Pancreas (tissue), 10 donors: ENCODE results near the gene CLASP1. TPM values are rescaled to one million over a fixed set of nuclear protein-coding genes. Genes with fewer than 3 reads are reported as not detected.
"Not testable (repeated sequence)": the region's sequence is repeated elsewhere in the genome, so short reads cannot be mapped to it uniquely, and the experiment has no call there.

Experiments used
- ATAC-seq, 4 donors: fragments of 200-7000 bp; cut with Tn5 transposase; one replicate each; pipeline versions ENCODE4 v1.8.0 to v1.9.1; 2020; ENCODE audit warnings: mild to moderate bottlenecking in 4 of 4, moderate library complexity in 4 of 4
- DNase-seq, 6 donors: peaks; one replicate each; pipeline ENCODE4 v3.0.0-alpha.2; 2020
- FAIRE-seq: peaks from 2 replicates; lab custom pipeline; 2012; peaks lifted over from hg19 to GRCh38; lab: Jason Lieb, UNC
- H3K27ac ChIP-seq, 4 donors: fragments of 200-600 bp; sonication (generic); 1 replicate in 3 of 4; 2 replicates in 1 of 4; pipeline versions ENCODE4 v1.5.0 to v1.8.0; 2020
- H3K27me3 ChIP-seq, 4 donors: fragments of 200-600 bp; one replicate each; pipeline ENCODE4 v1.8.0; 2021
- H3K36me3 ChIP-seq, 3 donors: fragments of 200-600 bp; sonication (generic) in 1 of 3; one replicate each; pipeline versions ENCODE4 v1.5.0 to v1.8.0; 2020 to 2021
- H3K4me1 ChIP-seq, 3 donors: fragments of 200-600 bp; one replicate each; pipeline ENCODE4 v1.8.0; 2021
- H3K4me3 ChIP-seq, 4 donors: fragments of 200-600 bp; sonication (generic) in 2 of 4; one replicate each; pipeline versions ENCODE4 v1.5.0 to v1.8.0; 2020 to 2021
- H3K9me3 ChIP-seq, 4 donors: fragments of 200-600 bp; one replicate each; pipeline ENCODE4 v1.8.0; 2021
- WGBS, 2 donors: extraction: QIAGEN DNeasy Blood & Tissue Kit; methylation state at CpG; one replicate each; pipeline ENCODE4 v1.1.7; 2013; 5-methylcytosine and 5-hydroxymethylcytosine counted together
- intact Hi-C, 3 donors: fragments of 100-400 bp; cut with DNase I; formaldehyde crosslinking; loops; one replicate each; pipeline versions ENCODE4 v1.11.1 to v1.14.2; 2022
- polyA plus RNA-seq, 2 donors: library from polyadenylated mRNA; stranded (reverse); fragments of 200-250 nt; gene quantifications; one replicate each; pipeline ENCODE4 v1.2.3, GENCODE V29; 2013
- total RNA-seq, 6 donors: library from RNA; stranded (reverse); fragmentation: NEBNext Ultra II Directional in 4 of 6; extraction: Animal tissue kit (Norgen Biotek cat#: 25700) in 4 of 6; gene quantifications; one replicate each; pipeline versions ENCODE4 v1.2.1 to v1.2.4, GENCODE V29; 2021 to 2023
- TF ChIP-seq, protein P1 (sequence below), 4 donors: fragments of 200-600 bp; sonication (generic) in 3 of 4; IDR thresholded peaks; one replicate each; pipeline versions ENCODE4 v1.5.0 to v1.8.0; 2021; ENCODE audit warnings: antibody characterized with exemption in 4 of 4
- donor health status: healthy with polysubstance abuse.
- donor health status: DM: no; HTN: no; CAD: no; lungs with moderate emphysema.
- donor health status: DM: no; HTN: no; CAD: no.
- donor health status: control.
- donor health status: control.
- donor health status: Bipolar disorder and iron deficiency.
- donor health status: DM: yes; HTN: yes; CAD: no.
- donor health status: DM: no; HTN: no; CAD: no.
- donor health status: DM: no; HTN: no; CAD: no.
- donor health status: DM: yes; HTN: yes; CAD: no.

Gene CLASP1
- total and polyA plus RNA-seq, 8 donors, result 8.9 to 34.5 (median 21.3) TPM

DNA sequence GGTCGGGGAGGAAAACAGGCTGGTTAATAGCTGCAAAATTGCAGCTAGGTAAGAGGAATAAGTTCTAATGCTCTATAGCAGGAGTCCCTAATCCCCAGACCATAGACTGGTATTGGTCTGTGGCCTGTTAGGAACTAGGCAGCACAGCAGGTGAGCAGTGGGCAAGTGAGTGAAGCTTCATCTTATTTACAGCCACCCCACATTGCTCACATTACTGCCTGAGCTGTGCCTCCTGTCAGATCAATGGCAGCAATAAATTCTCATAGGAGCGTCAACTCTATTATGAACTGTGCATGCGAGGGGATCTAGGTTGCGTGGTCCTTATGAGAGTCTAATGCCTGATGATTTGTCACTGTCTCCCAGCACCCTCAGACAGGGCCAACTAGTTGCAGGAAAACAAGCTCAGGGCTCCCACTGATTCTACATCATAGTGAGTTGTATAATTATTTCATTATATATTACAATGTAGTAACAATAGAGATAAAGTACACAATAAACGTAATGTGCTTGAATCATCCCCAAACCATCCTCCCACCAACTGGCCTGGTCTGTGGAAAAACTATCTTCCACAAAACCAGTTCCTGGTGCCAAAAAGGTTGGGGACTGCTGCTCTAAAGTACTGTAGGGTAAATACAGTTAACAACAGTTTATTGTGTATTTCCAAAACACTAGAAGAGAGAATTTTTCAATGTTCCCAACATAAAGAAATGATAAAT, 272.6 kb downstream of the CLASP1 start:
- 93 to 95% methylated on average over 5 of the region's 5 CpGs for WGBS, 2 donors
- no peak for DNase-seq
- Histone ChIP-seq H3K27ac (no peak overlapping the region), H3K9me3 (no peaks in the 10 kb centered on the region), H3K4me1 (no peaks in the 10 kb centered on the region), H3K36me3 (peaks cover 7 to 24% (median 9%) of the 10 kb centered on the region in 3 donors), H3K4me3 (no peak overlapping the region), H3K27me3 (no peaks in the 10 kb centered on the region)
- TF ChIP-seq, protein P1, sequence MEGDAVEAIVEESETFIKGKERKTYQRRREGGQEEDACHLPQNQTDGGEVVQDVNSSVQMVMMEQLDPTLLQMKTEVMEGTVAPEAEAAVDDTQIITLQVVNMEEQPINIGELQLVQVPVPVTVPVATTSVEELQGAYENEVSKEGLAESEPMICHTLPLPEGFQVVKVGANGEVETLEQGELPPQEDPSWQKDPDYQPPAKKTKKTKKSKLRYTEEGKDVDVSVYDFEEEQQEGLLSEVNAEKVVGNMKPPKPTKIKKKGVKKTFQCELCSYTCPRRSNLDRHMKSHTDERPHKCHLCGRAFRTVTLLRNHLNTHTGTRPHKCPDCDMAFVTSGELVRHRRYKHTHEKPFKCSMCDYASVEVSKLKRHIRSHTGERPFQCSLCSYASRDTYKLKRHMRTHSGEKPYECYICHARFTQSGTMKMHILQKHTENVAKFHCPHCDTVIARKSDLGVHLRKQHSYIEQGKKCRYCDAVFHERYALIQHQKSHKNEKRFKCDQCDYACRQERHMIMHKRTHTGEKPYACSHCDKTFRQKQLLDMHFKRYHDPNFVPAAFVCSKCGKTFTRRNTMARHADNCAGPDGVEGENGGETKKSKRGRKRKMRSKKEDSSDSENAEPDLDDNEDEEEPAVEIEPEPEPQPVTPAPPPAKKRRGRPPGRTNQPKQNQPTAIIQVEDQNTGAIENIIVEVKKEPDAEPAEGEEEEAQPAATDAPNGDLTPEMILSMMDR (IDR thresholded peaks at IDR 0.05), result no peak
- FAIRE-seq, result no peak
- intact Hi-C loops, result no loop called here
- ATAC-seq, result no peak

DNA sequence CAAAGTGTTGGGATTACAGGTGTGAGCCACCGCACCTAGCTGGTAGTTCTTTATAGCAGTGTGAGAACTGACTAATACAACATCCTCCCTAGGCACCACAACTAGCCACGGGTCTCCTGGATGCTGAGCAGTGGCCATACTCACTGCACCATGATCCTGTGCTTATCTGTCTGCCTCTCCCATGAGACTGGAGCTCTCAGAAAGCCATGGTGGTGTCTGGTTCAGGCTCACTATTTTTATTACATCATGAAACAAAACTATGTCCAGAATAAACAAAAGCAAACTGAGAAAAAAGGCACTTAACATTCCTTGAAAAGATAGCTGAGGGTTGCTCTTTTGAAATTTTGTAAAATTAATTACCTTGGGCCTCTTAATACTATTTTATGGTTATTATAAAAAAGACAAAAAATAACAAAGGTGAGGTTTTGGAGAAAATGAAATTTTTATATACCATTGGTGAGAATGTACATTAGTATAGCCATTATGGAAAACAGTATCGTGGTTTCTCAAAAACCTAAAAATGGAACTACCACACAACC, 273.6 kb downstream of the CLASP1 start:
- peaks cover 7 to 17% (median 9%) of the 10 kb centered on the region in 3 donors for H3K36me3 ChIP-seq
- FAIRE-seq (no peak), ATAC-seq (no peak), DNase-seq (no peak)
- H3K9me3 ChIP-seq, result no peaks in the 10 kb centered on the region
- H3K27me3 ChIP-seq, result no peaks in the 10 kb centered on the region
- TF ChIP-seq, protein P1 (IDR thresholded peaks at IDR 0.05), result no peak
- intact Hi-C loops, result no loop called here
- H3K4me1 ChIP-seq, result no peaks in the 10 kb centered on the region
- no peak overlapping the region for H3K27ac ChIP-seq
- no peak overlapping the region for H3K4me3 ChIP-seq
- 95 to 96% methylated on average over 3 of the region's 3 CpGs for WGBS, 2 donors

DNA sequence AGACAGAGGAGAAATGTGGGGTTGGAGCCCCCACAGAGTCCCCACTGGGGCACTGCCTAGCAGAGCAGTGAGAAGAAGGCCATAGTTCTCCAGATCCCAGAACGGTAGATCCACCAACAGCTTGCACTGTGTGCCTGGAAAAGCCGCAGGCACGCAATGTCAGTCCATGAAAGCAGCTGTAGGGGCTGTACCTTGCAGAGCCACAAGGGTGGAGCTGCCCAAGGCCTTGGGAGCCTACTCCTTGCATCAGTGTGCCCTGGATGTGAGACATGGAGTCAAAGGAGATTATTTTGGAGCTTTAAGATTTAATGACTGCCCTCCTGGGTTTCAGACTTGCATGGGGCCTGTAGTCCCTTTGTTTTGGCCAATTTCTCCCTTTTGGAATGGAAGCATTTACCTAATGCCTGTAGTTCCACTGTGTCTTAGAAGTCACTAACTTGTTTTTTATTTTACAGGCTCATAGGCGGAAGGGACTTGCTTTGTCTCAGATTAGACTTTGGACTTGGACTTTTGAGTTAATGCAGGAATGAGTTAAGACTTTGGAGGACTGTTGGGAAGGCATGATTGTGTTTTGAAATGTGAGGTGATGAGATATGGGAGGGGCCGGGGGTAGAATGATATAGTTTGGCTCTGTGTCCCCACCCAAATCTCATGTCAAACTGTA, 274.7 kb downstream of the CLASP1 start:
- H3K27ac ChIP-seq, H3K27me3 ChIP-seq, H3K36me3 ChIP-seq, H3K4me3 ChIP-seq, intact Hi-C loops, FAIRE-seq, DNase-seq, H3K4me1 ChIP-seq, H3K9me3 ChIP-seq, ATAC-seq: not testable (repeated sequence)
- WGBS, 2 donors, result 96 to 97% methylated on average over 5 of the region's 5 CpGs

GRCh38 chr2:121372721-121373353, 276.4 kb downstream of the CLASP1 start:
- Histone ChIP-seq H3K27ac (no peak overlapping the region), H3K27me3 (no peaks in the 10 kb centered on the region), H3K9me3 (no peaks in the 10 kb centered on the region), H3K4me1 (no peaks in the 10 kb centered on the region), H3K4me3 (no peak overlapping the region), H3K36me3 (peaks cover 7 to 9% (median 9%) of the 10 kb centered on the region in 3 donors)
- intact Hi-C loops, result no loop called here
- WGBS, 2 donors, result 88 to 91% methylated on average over 7 of the region's 7 CpGs
- DNase-seq, result no peak
- FAIRE-seq, result no peak
- ATAC-seq, result no peak
- TF ChIP-seq, protein P1 (IDR thresholded peaks at IDR 0.05), result no peak

DNA sequence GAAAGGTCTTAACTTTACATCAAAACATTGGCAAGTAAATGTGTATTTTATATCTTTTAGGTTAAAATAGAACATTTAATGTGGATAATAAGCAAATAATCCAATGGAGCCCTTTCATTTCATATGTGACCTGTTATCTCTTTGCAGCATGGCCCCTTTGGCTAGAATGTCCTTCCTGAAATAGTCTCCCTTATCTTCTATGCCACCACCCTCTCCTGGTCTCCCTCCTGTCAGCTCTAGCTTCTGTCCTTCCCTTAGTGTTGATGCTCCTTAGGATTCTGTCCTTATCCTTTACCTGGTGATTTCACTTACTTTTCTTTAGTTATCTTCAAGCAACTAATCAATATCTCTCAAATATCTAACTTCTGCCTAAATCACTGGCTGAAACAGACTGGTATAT, 277.2 kb downstream of the CLASP1 start:
- intact Hi-C loops, result no loop called here
- Histone ChIP-seq H3K27ac (no peak overlapping the region), H3K36me3 (peaks cover 8 to 12% (median 11%) of the 10 kb centered on the region in 3 donors), H3K9me3 (no peaks in the 10 kb centered on the region), H3K27me3 (no peaks in the 10 kb centered on the region), H3K4me1 (no peaks in the 10 kb centered on the region), H3K4me3 (no peak overlapping the region)
- DNase-seq, result no peak
- ATAC-seq, result no peak
- no peak for FAIRE-seq
- TF ChIP-seq, protein P1 (IDR thresholded peaks at IDR 0.05), result no peak
